ENCODE measurements around the gene E2F3. TPM values are rescaled to one million over a fixed set of nuclear protein-coding genes. Genes with fewer than 3 reads are reported as not detected.

E2F3 gene
- polyA plus RNA-seq, 2 of the 4 experiments (the other 2 are of a cell fraction) = 14.4 to 18.0 TPM

DNA sequence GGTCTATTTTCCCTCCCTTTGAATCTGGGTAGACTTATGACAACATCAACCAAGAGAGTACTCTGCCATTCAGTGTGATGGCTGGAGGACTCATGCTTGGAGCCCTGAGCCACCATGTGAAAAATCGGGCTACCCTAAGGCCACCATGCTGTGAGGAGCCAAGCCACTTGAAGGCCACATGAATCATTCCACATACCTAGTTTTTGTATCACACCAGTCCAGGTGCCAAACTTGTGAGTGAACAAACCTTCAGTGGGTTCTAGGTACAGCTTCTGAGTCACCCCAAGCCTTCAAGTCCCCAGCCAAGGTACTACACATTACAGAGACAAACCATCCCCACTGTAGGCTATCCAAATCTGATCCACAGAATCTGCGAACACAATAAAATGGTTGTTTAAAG is 37.4 kb upstream of the E2F3 start:
- no peaks in the 10 kb centered on the region for H3K4me1 ChIP-seq
- no peak for TF ChIP-seq CEBPB (IDR thresholded peaks at IDR 0.05)
- TF ChIP-seq FOXS1 (CRISPR knock-in tag; IDR thresholded peaks at IDR 0.05) = no peak
- no peak for TF ChIP-seq TP53 (CRISPR knock-in tag; IDR thresholded peaks at IDR 0.05)
- TF ChIP-seq MAFK (IDR thresholded peaks at IDR 0.05; ENCODE audit: partially characterized antibody) = no peak
- TF ChIP-seq RNF2 (IDR thresholded peaks at IDR 0.05; ENCODE audit: borderline replicate concordance, low read depth) = no peak
- TF ChIP-seq HDAC2 (IDR thresholded peaks at IDR 0.05) = no peak
- no peak for TF ChIP-seq HEYL (CRISPR knock-in tag; IDR thresholded peaks at IDR 0.05)
- no peak for TF ChIP-seq PHF8 (IDR thresholded peaks at IDR 0.05; ENCODE audit: borderline replicate concordance, low read depth)
- TF ChIP-seq POLR2AphosphoS2 (conservative IDR thresholded peaks at IDR 0.05; ENCODE audit: low read length) = no peak
- TF ChIP-seq, protein P1, sequence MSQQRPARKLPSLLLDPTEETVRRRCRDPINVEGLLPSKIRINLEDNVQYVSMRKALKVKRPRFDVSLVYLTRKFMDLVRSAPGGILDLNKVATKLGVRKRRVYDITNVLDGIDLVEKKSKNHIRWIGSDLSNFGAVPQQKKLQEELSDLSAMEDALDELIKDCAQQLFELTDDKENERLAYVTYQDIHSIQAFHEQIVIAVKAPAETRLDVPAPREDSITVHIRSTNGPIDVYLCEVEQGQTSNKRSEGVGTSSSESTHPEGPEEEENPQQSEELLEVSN (IDR thresholded peaks at IDR 0.05; ENCODE audit: borderline replicate concordance, low read depth) = no peak
- no peak for TF ChIP-seq POLR2A (IDR thresholded peaks at IDR 0.05; ENCODE audit: low read length)
- TF ChIP-seq ATOH8 (CRISPR knock-in tag; IDR thresholded peaks at IDR 0.05; ENCODE audit: low read depth) = no peak
- TF ChIP-seq RCOR1 (IDR thresholded peaks at IDR 0.05; ENCODE audit: low read depth, low read length) = no peak
- H3K9me3 ChIP-seq = no peaks in the 10 kb centered on the region
- WGBS (ENCODE audit: missing lambda C conversion rate) = 47% methylated on average over 2 of the region's 2 CpGs
- ChIA-PET POLR2A (no interaction called here), CTCF (no interaction called here)
- H3K4me2 ChIP-seq = no peak overlapping the region
- ATAC-seq (no peak), FAIRE-seq (no peak), DNase-seq (ENCODE audit: low read depth in 1 of 2, low spot score in 1 of 2) (no peak)
- no peak overlapping the region for H3K4me3 ChIP-seq
- H3K27ac ChIP-seq = no peak overlapping the region

DNA sequence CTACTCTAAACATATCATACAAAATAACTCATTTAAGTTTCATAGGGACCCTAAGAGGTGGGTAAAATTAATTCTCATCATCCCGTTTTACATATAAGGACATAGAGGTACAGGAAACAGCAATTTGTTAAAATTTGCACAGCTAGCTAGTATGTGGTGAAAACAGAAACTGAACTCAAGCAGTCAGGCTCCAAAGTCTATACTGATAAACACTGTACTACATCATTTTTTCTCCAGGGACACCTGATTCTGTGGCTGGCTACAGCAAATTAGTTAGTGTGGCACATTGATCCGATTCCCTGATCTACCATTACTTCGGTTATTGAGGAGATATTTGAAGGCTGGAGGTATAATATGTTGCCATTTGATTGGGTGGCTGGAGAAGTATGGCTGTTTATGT is 36.2 kb upstream of the E2F3 start:
- POLR2A ChIA-PET = no interaction called here
- CTCF ChIA-PET = no interaction called here
- WGBS (ENCODE audit: missing lambda C conversion rate) = 5% methylated on average over 3 of the region's 3 CpGs
- TF ChIP-seq FOXS1 (CRISPR knock-in tag; IDR thresholded peaks at IDR 0.05) (no peak), NPAS2 (CRISPR knock-in tag; IDR thresholded peaks at IDR 0.05; ENCODE audit: borderline replicate concordance) (no peak), ZC3H11A (IDR thresholded peaks at IDR 0.05) (no peak), EP300 (IDR thresholded peaks at IDR 0.05) (no peak), RAD21 (conservative IDR thresholded peaks at IDR 0.05 in 1 of 2, IDR thresholded peaks at IDR 0.05 in 1 of 2) (no peak), NFE2L2 (conservative IDR thresholded peaks at IDR 0.05; ENCODE audit: low read length) (no peak), HOXA7 (CRISPR knock-in tag; IDR thresholded peaks at IDR 0.05) (no peak), BHLHE40 (IDR thresholded peaks at IDR 0.05; ENCODE audit: low read depth, low read length) (no peak), CHD2 (IDR thresholded peaks at IDR 0.05; ENCODE audit: low read length, partially characterized antibody) (no peak), HOXB5 (CRISPR knock-in tag; IDR thresholded peaks at IDR 0.05) (no peak), POLR2A (IDR thresholded peaks at IDR 0.05; ENCODE audit: low read length) (no peak), MYC (IDR thresholded peaks at IDR 0.05; ENCODE audit: borderline replicate concordance, low read length) (no peak), ATOH8 (CRISPR knock-in tag; IDR thresholded peaks at IDR 0.05; ENCODE audit: low read depth) (no peak), HOXB13 (CRISPR knock-in tag; IDR thresholded peaks at IDR 0.05; ENCODE audit: low read depth) (no peak)
- TF ChIP-seq, protein P2, sequence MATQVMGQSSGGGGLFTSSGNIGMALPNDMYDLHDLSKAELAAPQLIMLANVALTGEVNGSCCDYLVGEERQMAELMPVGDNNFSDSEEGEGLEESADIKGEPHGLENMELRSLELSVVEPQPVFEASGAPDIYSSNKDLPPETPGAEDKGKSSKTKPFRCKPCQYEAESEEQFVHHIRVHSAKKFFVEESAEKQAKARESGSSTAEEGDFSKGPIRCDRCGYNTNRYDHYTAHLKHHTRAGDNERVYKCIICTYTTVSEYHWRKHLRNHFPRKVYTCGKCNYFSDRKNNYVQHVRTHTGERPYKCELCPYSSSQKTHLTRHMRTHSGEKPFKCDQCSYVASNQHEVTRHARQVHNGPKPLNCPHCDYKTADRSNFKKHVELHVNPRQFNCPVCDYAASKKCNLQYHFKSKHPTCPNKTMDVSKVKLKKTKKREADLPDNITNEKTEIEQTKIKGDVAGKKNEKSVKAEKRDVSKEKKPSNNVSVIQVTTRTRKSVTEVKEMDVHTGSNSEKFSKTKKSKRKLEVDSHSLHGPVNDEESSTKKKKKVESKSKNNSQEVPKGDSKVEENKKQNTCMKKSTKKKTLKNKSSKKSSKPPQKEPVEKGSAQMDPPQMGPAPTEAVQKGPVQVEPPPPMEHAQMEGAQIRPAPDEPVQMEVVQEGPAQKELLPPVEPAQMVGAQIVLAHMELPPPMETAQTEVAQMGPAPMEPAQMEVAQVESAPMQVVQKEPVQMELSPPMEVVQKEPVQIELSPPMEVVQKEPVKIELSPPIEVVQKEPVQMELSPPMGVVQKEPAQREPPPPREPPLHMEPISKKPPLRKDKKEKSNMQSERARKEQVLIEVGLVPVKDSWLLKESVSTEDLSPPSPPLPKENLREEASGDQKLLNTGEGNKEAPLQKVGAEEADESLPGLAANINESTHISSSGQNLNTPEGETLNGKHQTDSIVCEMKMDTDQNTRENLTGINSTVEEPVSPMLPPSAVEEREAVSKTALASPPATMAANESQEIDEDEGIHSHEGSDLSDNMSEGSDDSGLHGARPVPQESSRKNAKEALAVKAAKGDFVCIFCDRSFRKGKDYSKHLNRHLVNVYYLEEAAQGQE (IDR thresholded peaks at IDR 0.05) = no peak
- TF ChIP-seq, protein P3, sequence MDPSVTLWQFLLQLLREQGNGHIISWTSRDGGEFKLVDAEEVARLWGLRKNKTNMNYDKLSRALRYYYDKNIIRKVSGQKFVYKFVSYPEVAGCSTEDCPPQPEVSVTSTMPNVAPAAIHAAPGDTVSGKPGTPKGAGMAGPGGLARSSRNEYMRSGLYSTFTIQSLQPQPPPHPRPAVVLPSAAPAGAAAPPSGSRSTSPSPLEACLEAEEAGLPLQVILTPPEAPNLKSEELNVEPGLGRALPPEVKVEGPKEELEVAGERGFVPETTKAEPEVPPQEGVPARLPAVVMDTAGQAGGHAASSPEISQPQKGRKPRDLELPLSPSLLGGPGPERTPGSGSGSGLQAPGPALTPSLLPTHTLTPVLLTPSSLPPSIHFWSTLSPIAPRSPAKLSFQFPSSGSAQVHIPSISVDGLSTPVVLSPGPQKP (IDR thresholded peaks at IDR 0.05; ENCODE audit: low read depth, low read length) = no peak
- no peak for DNase-seq (ENCODE audit: low read depth in 1 of 2, low spot score in 1 of 2)
- H3K9me3 ChIP-seq = no peaks in the 10 kb centered on the region
- H3K27ac ChIP-seq = no peak overlapping the region
- no peak overlapping the region for H3K4me2 ChIP-seq
- H3K4me1 ChIP-seq = no peaks in the 10 kb centered on the region
- FAIRE-seq = no peak
- H3K4me3 ChIP-seq = no peak overlapping the region
- ATAC-seq = no peak

Data from A549 (cell line).